IMR-90 (cell line): ENCODE measurements around the gene ZBTB32. TPM values are rescaled to one million over a fixed set of nuclear protein-coding genes. Genes with fewer than 3 reads are reported as not detected.

Experiments used
- ATAC-seq: fragments of 200-7000 bp; cut with Tn5 transposase; 2 replicates; pipeline ENCODE4 v1.9.1; 2020; ENCODE audit warnings: low read depth, mild to moderate bottlenecking, moderate library complexity
- BruUV-seq: library from RNA; stranded (reverse); fragments of 400-500 nt; replicated peaks from 2 replicates; lab custom pipeline; 2021; lab: Mats Ljungman, UMichigan
- CTCF ChIA-PET: fragments of 300-600 bp; formaldehyde crosslinking; extraction: SDS; loops from one replicate; lab custom pipeline; 2021; ENCODE audit warnings: antibody characterized with exemption; lab: Yijun Ruan, JAX
- POLR2A ChIA-PET: fragments of 300-600 bp; sonication (Branson Sonifier 250); formaldehyde crosslinking; loops from one replicate; lab custom pipeline; 2022; ENCODE audit warnings: antibody characterized with exemption; ENCODE audit not compliant: unreplicated experiment; lab: Charles Lee
- DNase-seq: peaks from one replicate; pipeline ENCODE4 v3.0.0; 2013
- H2AFZ ChIP-seq: replicated peaks from 2 replicates; pipeline ENCODE3; 2013; ENCODE audit warnings: low read length, mild to moderate bottlenecking; ENCODE audit not compliant: poor library complexity
- H2AK5ac ChIP-seq: 2 replicates; pipeline ENCODE4 v1.6.1; 2013; ENCODE audit warnings: low read depth, low read length, inconsistent platforms
- H2AK9ac ChIP-seq: replicated peaks from 2 replicates; pipeline ENCODE3; 2013; ENCODE audit warnings: mild to moderate bottlenecking, low read depth, low read length, moderate library complexity; ENCODE audit not compliant: poor library complexity
- H2BK120ac ChIP-seq: 2 replicates; pipeline ENCODE4 v1.6.1; 2013; ENCODE audit warnings: low read depth, low read length, inconsistent platforms
- H2BK15ac ChIP-seq: 3 replicates; pipeline ENCODE4 v1.6.1; 2013; ENCODE audit warnings: low read depth, low read length, inconsistent platforms
- H2BK20ac ChIP-seq: 2 replicates; pipeline ENCODE4 v1.6.1; 2013; ENCODE audit warnings: low read depth, mild to moderate bottlenecking, inconsistent platforms, low read length, moderate library complexity
- H2BK5ac ChIP-seq: 2 replicates; pipeline ENCODE4 v1.6.1; 2013; ENCODE audit warnings: mild to moderate bottlenecking, low read depth, low read length, inconsistent platforms; ENCODE audit not compliant: poor library complexity, severe bottlenecking
- H3K14ac ChIP-seq: replicated peaks from 2 replicates; pipeline ENCODE4 v1.6.1; 2013; ENCODE audit warnings: low read depth, low read length, inconsistent platforms
- H3K18ac ChIP-seq: 2 replicates; pipeline ENCODE4 v1.6.1; 2013; ENCODE audit warnings: low read depth, low read length, control low read depth
- H3K23ac ChIP-seq: 2 replicates; pipeline ENCODE4 v1.6.1; 2013; ENCODE audit warnings: low read depth, low read length, inconsistent platforms
- H3K27ac ChIP-seq: 2 replicates; pipeline ENCODE4 v1.5.1; 2013; ENCODE audit warnings: mild to moderate bottlenecking, control low read depth, low read length; ENCODE audit not compliant: insufficient read depth
- H3K27me3 ChIP-seq: 2 replicates; pipeline ENCODE4 v1.6.1; 2013; ENCODE audit warnings: low read length; ENCODE audit not compliant: control insufficient read depth, insufficient read depth
- H3K36me3 ChIP-seq: 2 replicates; pipeline ENCODE4 v1.6.1; 2013; ENCODE audit warnings: low read length, mixed read lengths; ENCODE audit not compliant: control insufficient read depth, insufficient read depth
- H3K4ac ChIP-seq: 2 replicates; pipeline ENCODE4 v1.6.1; 2013; ENCODE audit warnings: low read depth, low read length, inconsistent platforms
- H3K4me1 ChIP-seq: 2 replicates; pipeline ENCODE4 v1.6.1; 2013; ENCODE audit warnings: low read length, mixed read lengths; ENCODE audit not compliant: control insufficient read depth, insufficient read depth
- H3K4me2 ChIP-seq: 2 replicates; pipeline ENCODE4 v1.6.1; 2013; ENCODE audit warnings: low read depth, mild to moderate bottlenecking, control low read depth, low read length, moderate library complexity
- H3K4me3 ChIP-seq: 2 replicates; pipeline ENCODE4 v1.5.1; 2013; ENCODE audit warnings: low read depth, mild to moderate bottlenecking, control low read depth, low read length, moderate library complexity; ENCODE audit not compliant: insufficient read depth
- H3K56ac ChIP-seq: 2 replicates; pipeline ENCODE4 v1.6.1; 2013; ENCODE audit warnings: low read length, inconsistent platforms; ENCODE audit not compliant: insufficient read depth; ENCODE audit errors: extremely low read depth
- H3K79me1 ChIP-seq, 2 experiments: 2 replicates each; pipeline ENCODE4 v1.6.1; 2013; ENCODE audit warnings: low read length in 2 of 2, inconsistent platforms in 1 of 2, low read depth in 1 of 2
- H3K9ac ChIP-seq: 2 replicates; pipeline ENCODE4 v1.6.1; 2013; ENCODE audit warnings: low read depth, low read length, control low read depth
- H3K9me1 ChIP-seq: 2 replicates; pipeline ENCODE4 v1.6.1; 2013; ENCODE audit warnings: low read length, inconsistent platforms; ENCODE audit not compliant: insufficient read depth
- H3K9me3 ChIP-seq: 2 replicates; pipeline ENCODE4 v1.6.1; 2013; ENCODE audit warnings: low read length; ENCODE audit not compliant: control insufficient read depth, insufficient read depth
- H4K20me1 ChIP-seq: 2 replicates; pipeline ENCODE4 v1.6.1; 2013; ENCODE audit warnings: low read length, inconsistent platforms; ENCODE audit not compliant: insufficient read depth
- H4K5ac ChIP-seq: 2 replicates; pipeline ENCODE4 v1.6.1; 2013; ENCODE audit warnings: mild to moderate bottlenecking, low read depth, low read length, control low read depth
- H4K8ac ChIP-seq, 2 experiments: 2 replicates each; pipeline ENCODE4 v1.6.1; 2013; ENCODE audit warnings: low read depth in 2 of 2, low read length in 2 of 2, control low read depth in 1 of 2, inconsistent platforms in 1 of 2
- H4K91ac ChIP-seq: 2 replicates; pipeline ENCODE4 v1.6.1; 2013; ENCODE audit warnings: low read depth, low read length, inconsistent platforms; ENCODE audit not compliant: insufficient read depth
- BHLHE40 ChIP-seq: fragments of 150-350 bp; IDR thresholded peaks from 2 replicates; pipeline ENCODE4 v1.6.1; 2016; ENCODE audit warnings: mild to moderate bottlenecking, low read depth, low read length
- CHD1 ChIP-seq: IDR thresholded peaks from 2 replicates; pipeline ENCODE4 v1.6.1; 2012; ENCODE audit warnings: low read depth, low read length, improper control_type of control experiment
- FOS ChIP-seq: fragments of 150-350 bp; IDR thresholded peaks from 2 replicates; pipeline ENCODE4 v1.6.1; 2016; ENCODE audit warnings: low read depth, low read length
- MAZ ChIP-seq: IDR thresholded peaks from 2 replicates; pipeline ENCODE4 v1.6.1; 2012; ENCODE audit warnings: low read depth, mild to moderate bottlenecking, low read length, improper control_type of control experiment, moderate library complexity, borderline replicate concordance
- MXI1 ChIP-seq: IDR thresholded peaks from 2 replicates; pipeline ENCODE4 v1.6.1; 2012; ENCODE audit warnings: low read depth, mild to moderate bottlenecking, low read length, moderate library complexity, borderline replicate concordance
- NFE2L2 ChIP-seq: fragments of 150-350 bp; IDR thresholded peaks from 2 replicates; pipeline ENCODE4 v1.6.1; 2016; ENCODE audit warnings: low read depth, mild to moderate bottlenecking, low read length
- POLR2A ChIP-seq: IDR thresholded peaks from 2 replicates; pipeline ENCODE4 v1.6.1; 2012; ENCODE audit warnings: mild to moderate bottlenecking, low read depth, low read length
- RAD21 ChIP-seq: IDR thresholded peaks from 2 replicates; pipeline ENCODE4 v1.6.1; 2012; ENCODE audit warnings: low read length, improper control_type of control experiment
- RCOR1 ChIP-seq: IDR thresholded peaks from 2 replicates; pipeline ENCODE4 v1.6.1; 2012; ENCODE audit warnings: mild to moderate bottlenecking, low read length, improper control_type of control experiment; ENCODE audit not compliant: insufficient replicate concordance
- RFX5 ChIP-seq: IDR thresholded peaks from 2 replicates; pipeline ENCODE4 v1.8.0; 2012; ENCODE audit warnings: low read depth, mild to moderate bottlenecking, low read length, moderate library complexity
- SMC3 ChIP-seq: fragments of 150-350 bp; IDR thresholded peaks from 2 replicates; pipeline ENCODE4 v1.6.1; 2016; ENCODE audit warnings: low read depth, mild to moderate bottlenecking, antibody characterized with exemption, low read length, moderate library complexity
- WGBS, 2 experiments: methylation state at CpG; one replicate each; pipeline versions ENCODE4 v1.1.5 to v1.1.7; 2013; ENCODE audit warnings: missing lambda C conversion rate in 2 of 2; ENCODE audit not compliant: insufficient read length in 1 of 2; ENCODE audit errors: extremely low coverage in 2 of 2; 5-methylcytosine and 5-hydroxymethylcytosine counted together
- dilution Hi-C: fragments of 300-500 bp; cut with HindIII; formaldehyde crosslinking; loops from one replicate; pipeline ENCODE4 v1.14.3; 2018; ENCODE audit warnings: low sequenced_read_pairs; ENCODE audit not compliant: unreplicated experiment
- in situ Hi-C: fragments of 300-500 bp; cut with MboI; formaldehyde crosslinking; loops from 3 replicates; pipeline ENCODE4 v1.14.3; 2019; ENCODE audit warnings: low sequenced_read_pairs, inconsistent platforms, mixed read lengths
- intact Hi-C: fragments of 100-400 bp; cut with micrococcal nuclease; formaldehyde crosslinking; loops from 2 replicates; pipeline ENCODE4 v1.10.0; 2022
- polyA plus RNA-seq, 3 experiments: library from polyadenylated mRNA; depleted of rRNA; stranded (reverse); fragments of >200 nt; gene quantifications; 2 replicates each; pipeline ENCODE4 v1.2.3, GENCODE V29; 2012; ENCODE audit warnings: low replicate concordance in 1 of 3
- total RNA-seq: library from RNA; depleted of rRNA; stranded (reverse); fragments of >200 nt; gene quantifications from 2 replicates; pipeline ENCODE4 v1.2.3, GENCODE V29; 2012
- TF ChIP-seq, protein P1 (sequence below): fragments of 150-350 bp; IDR thresholded peaks from 2 replicates; pipeline ENCODE4 v1.6.1; 2016; ENCODE audit warnings: low read depth, mild to moderate bottlenecking, low read length, moderate library complexity, borderline replicate concordance
- TF ChIP-seq, protein P2 (sequence below): fragments of 150-350 bp; IDR thresholded peaks from 2 replicates; pipeline ENCODE4 v1.6.1; 2017; ENCODE audit warnings: mild to moderate bottlenecking, antibody characterized with exemption, low read length, low read depth

The ZBTB32 gene
- total and polyA plus RNA-seq, 2 of the 4 experiments (the other 2 are of a cell fraction), result not detected

DNA sequence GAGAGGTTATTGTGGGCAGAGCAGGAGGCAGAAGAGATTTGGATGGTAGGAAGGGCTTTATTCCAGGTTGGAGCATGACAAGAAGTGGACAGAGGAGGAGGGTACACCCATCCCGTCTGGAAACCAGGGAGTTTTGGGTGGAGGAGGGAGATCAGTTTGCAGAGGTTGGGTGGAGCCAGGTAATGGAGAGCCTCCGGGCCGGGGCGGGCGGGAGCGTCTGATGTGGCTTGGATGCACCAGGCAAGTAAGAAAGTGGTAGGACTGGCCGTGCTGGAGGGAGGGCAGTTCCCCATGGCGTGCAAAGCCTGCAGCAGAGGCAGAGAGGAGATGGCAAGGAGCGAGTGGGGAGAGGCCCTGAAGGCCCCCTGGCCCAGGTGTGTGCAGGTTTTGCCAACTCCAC, 27.0 kb downstream of the ZBTB32 start:
- no peak overlapping the region for H3K4me2 ChIP-seq
- H4K8ac ChIP-seq, result no peak overlapping the region
- in situ Hi-C loops, result no loop called here
- ATAC-seq (no peak), DNase-seq (no peak)
- dilution Hi-C loops, result no loop called here
- H3K23ac ChIP-seq, result no peak overlapping the region
- no peak overlapping the region for H3K56ac ChIP-seq
- ChIA-PET POLR2A (no interaction called here), CTCF (no interaction called here)
- no peak overlapping the region for H2AFZ ChIP-seq
- no peaks in the 10 kb centered on the region for H3K9me3 ChIP-seq
- no peak overlapping the region for H3K27ac ChIP-seq
- no peak overlapping the region for H2BK20ac ChIP-seq
- no TSS peak for BruUV-seq
- no peaks in the 10 kb centered on the region for H3K4me1 ChIP-seq
- 88% methylated on average over 4 of the region's 9 CpGs; no CpG with 5 or more reads in 1 of the 2 experiments for WGBS, 2 experiments
- H3K36me3 ChIP-seq, result peaks cover 88% of the 10 kb centered on the region
- H3K79me1 ChIP-seq, result peaks cover 0 to 23% of the 10 kb centered on the region in 2 experiments; a peak in 3 of 4 replicates
- H3K18ac ChIP-seq, result no peak overlapping the region
- H2AK9ac ChIP-seq, result no peak overlapping the region
- no peak overlapping the region for H3K4me3 ChIP-seq
- no peak overlapping the region for H3K9ac ChIP-seq
- no peaks in the 10 kb centered on the region for H3K9me1 ChIP-seq
- no peak overlapping the region for H3K14ac ChIP-seq
- H4K91ac ChIP-seq, result no peak overlapping the region
- no peak overlapping the region for H2BK5ac ChIP-seq
- H4K20me1 ChIP-seq, result peaks cover 9% of the 10 kb centered on the region
- TF ChIP-seq MAZ, result no peak
- TF ChIP-seq CHD1, result no peak
- TF ChIP-seq SMC3, result no peak
- no peak for TF ChIP-seq RCOR1
- TF ChIP-seq, protein P1, sequence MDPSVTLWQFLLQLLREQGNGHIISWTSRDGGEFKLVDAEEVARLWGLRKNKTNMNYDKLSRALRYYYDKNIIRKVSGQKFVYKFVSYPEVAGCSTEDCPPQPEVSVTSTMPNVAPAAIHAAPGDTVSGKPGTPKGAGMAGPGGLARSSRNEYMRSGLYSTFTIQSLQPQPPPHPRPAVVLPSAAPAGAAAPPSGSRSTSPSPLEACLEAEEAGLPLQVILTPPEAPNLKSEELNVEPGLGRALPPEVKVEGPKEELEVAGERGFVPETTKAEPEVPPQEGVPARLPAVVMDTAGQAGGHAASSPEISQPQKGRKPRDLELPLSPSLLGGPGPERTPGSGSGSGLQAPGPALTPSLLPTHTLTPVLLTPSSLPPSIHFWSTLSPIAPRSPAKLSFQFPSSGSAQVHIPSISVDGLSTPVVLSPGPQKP, result no peak
- no peak for TF ChIP-seq FOS
- TF ChIP-seq RFX5, result no peak
- no peak for TF ChIP-seq POLR2A
- TF ChIP-seq BHLHE40, result no peak
- no peak for TF ChIP-seq NFE2L2
- TF ChIP-seq, protein P2, sequence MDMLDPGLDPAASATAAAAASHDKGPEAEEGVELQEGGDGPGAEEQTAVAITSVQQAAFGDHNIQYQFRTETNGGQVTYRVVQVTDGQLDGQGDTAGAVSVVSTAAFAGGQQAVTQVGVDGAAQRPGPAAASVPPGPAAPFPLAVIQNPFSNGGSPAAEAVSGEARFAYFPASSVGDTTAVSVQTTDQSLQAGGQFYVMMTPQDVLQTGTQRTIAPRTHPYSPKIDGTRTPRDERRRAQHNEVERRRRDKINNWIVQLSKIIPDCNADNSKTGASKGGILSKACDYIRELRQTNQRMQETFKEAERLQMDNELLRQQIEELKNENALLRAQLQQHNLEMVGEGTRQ, result no peak
- TF ChIP-seq RAD21, result no peak
- no peak for TF ChIP-seq MXI1
- no peak overlapping the region for H2AK5ac ChIP-seq
- no peak overlapping the region for H3K4ac ChIP-seq
- H3K27me3 ChIP-seq, result no peaks in the 10 kb centered on the region
- intact Hi-C loops, result no loop called here
- no peak overlapping the region for H2BK15ac ChIP-seq
- H2BK120ac ChIP-seq, result no peak overlapping the region
- no peak overlapping the region for H4K5ac ChIP-seq
